WTC11 (cell line): Measurements from ENCODE around the gene NUDT3. TPM values are rescaled to one million over a fixed set of nuclear protein-coding genes. Genes with fewer than 3 reads are reported as not detected.

ENCODE experiments used
- ATAC-seq: fragments of 200-7000 bp; cut with Tn5 transposase; 2 replicates; pipeline ENCODE4 v1.10.0; 2021; ENCODE audit warnings: mild to moderate bottlenecking, moderate library complexity
- CTCF ChIA-PET: fragments of 300-600 bp; sonication (Branson Sonifier 250); formaldehyde crosslinking; loops from one replicate; lab custom pipeline; 2021; ENCODE audit warnings: antibody characterized with exemption; lab: Charles Lee
- POLR2A ChIA-PET: fragments of 350-600 bp; sonication (Branson Sonifier 250); formaldehyde crosslinking; loops from one replicate; lab custom pipeline; 2021; ENCODE audit warnings: antibody characterized with exemption; lab: Charles Lee
- DNase-seq: peaks from one replicate; pipeline ENCODE4 v3.0.0; 2021; ENCODE audit warnings: low spot score
- H3K27ac Mint-ChIP-seq: 2 replicates; pipeline ENCODE4 v1.8.0; 2021; ENCODE audit warnings: mixed read lengths
- H3K27me3 Mint-ChIP-seq: 2 replicates; pipeline ENCODE4 v1.8.0; 2021; ENCODE audit warnings: low read depth, mild to moderate bottlenecking, moderate library complexity, mixed read lengths
- H3K36me3 Mint-ChIP-seq: 2 replicates; pipeline ENCODE4 v1.8.0; 2021; ENCODE audit warnings: mixed read lengths
- H3K4me1 Mint-ChIP-seq: 2 replicates; pipeline ENCODE4 v1.8.0; 2022; ENCODE audit warnings: mixed read lengths
- H3K4me3 Mint-ChIP-seq: 2 replicates; pipeline ENCODE4 v1.8.0; 2021; ENCODE audit warnings: mild to moderate bottlenecking, moderate library complexity, mixed read lengths
- H3K9me3 Mint-ChIP-seq: 2 replicates; pipeline ENCODE4 v1.8.0; 2021; ENCODE audit warnings: mixed read lengths
- ATF1 ChIP-seq: sonication (generic); formaldehyde crosslinking; IDR thresholded peaks from 2 replicates; pipeline ENCODE4 v1.8.1; 2023; ENCODE audit warnings: mild to moderate bottlenecking, moderate library complexity, missing genetic modification reagents
- CBFB ChIP-seq: sonication (generic); formaldehyde crosslinking; IDR thresholded peaks from 2 replicates; pipeline ENCODE4 v1.8.1; 2022; ENCODE audit warnings: mild to moderate bottlenecking, low read depth, missing genetic modification reagents
- FOXP4 ChIP-seq: sonication (generic); formaldehyde crosslinking; IDR thresholded peaks from 2 replicates; pipeline ENCODE4 v1.8.0; 2022; ENCODE audit warnings: mild to moderate bottlenecking, missing genetic modification reagents
- JAZF1 ChIP-seq: fragments of 250-450 bp; sonication (Bioruptor Pico); IDR thresholded peaks from 2 replicates; pipeline ENCODE4 v1.9.0; 2021; ENCODE audit warnings: moderate library complexity, mild to moderate bottlenecking, inconsistent platforms
- KAT7 ChIP-seq: sonication (generic); formaldehyde crosslinking; IDR thresholded peaks from 2 replicates; pipeline ENCODE4 v1.8.1; 2023; ENCODE audit warnings: missing genetic modification reagents, mild to moderate bottlenecking, borderline replicate concordance
- OVOL2 ChIP-seq: fragments of 250-450 bp; sonication (Bioruptor Pico); IDR thresholded peaks from 2 replicates; pipeline ENCODE4 v1.9.0; 2021; ENCODE audit warnings: mild to moderate bottlenecking, borderline replicate concordance
- PRDM15 ChIP-seq: sonication (generic); formaldehyde crosslinking; IDR thresholded peaks from 2 replicates; pipeline ENCODE4 v1.8.0; 2022; ENCODE audit warnings: missing genetic modification reagents
- PRRX2 ChIP-seq: fragments of 250-450 bp; sonication (Bioruptor Pico); IDR thresholded peaks from 2 replicates; pipeline ENCODE4 v1.8.0; 2021; ENCODE audit warnings: mild to moderate bottlenecking
- SOX15 ChIP-seq: fragments of 250-450 bp; sonication (Bioruptor Pico); IDR thresholded peaks from 2 replicates; pipeline ENCODE4 v1.9.0; 2021; ENCODE audit warnings: mild to moderate bottlenecking
- TP53 ChIP-seq: sonication (generic); formaldehyde crosslinking; IDR thresholded peaks from 2 replicates; pipeline ENCODE4 v1.8.1; 2023; ENCODE audit warnings: mild to moderate bottlenecking, missing genetic modification reagents
- ZMAT4 ChIP-seq: fragments of 250-450 bp; sonication (Bioruptor Pico); IDR thresholded peaks from 2 replicates; pipeline ENCODE4 v1.9.0; 2021; ENCODE audit warnings: mild to moderate bottlenecking
- ZNF138 ChIP-seq: sonication (generic); formaldehyde crosslinking; conservative IDR thresholded peaks from 2 replicates; pipeline ENCODE4 v1.8.1; 2022; ENCODE audit warnings: mild to moderate bottlenecking, moderate library complexity, missing genetic modification reagents
- ZNF219 ChIP-seq: sonication (generic); formaldehyde crosslinking; IDR thresholded peaks from 2 replicates; pipeline ENCODE4 v1.8.0; 2023; ENCODE audit warnings: missing genetic modification reagents, mild to moderate bottlenecking, borderline replicate concordance
- ZNF263 ChIP-seq: sonication (generic); formaldehyde crosslinking; IDR thresholded peaks from 2 replicates; pipeline ENCODE4 v1.8.1; 2022; ENCODE audit warnings: low read depth, mild to moderate bottlenecking, moderate library complexity, missing genetic modification reagents
- ZNF396 ChIP-seq: fragments of 250-450 bp; sonication (Bioruptor Pico); IDR thresholded peaks from 2 replicates; pipeline ENCODE4 v1.8.0; 2021; ENCODE audit warnings: mild to moderate bottlenecking, moderate library complexity, borderline replicate concordance
- ZNF671 ChIP-seq: fragments of 250-450 bp; sonication (Bioruptor Pico); IDR thresholded peaks from 2 replicates; pipeline ENCODE4 v1.8.0; 2021; ENCODE audit warnings: mild to moderate bottlenecking
- total RNA-seq: library from RNA; stranded (reverse); gene quantifications from 3 replicates; pipeline ENCODE4 v1.2.3, GENCODE V29; 2021
- TF ChIP-seq, protein P1 (sequence below): sonication (generic); formaldehyde crosslinking; IDR thresholded peaks from 2 replicates; pipeline ENCODE4 v1.8.0; 2022; ENCODE audit warnings: mild to moderate bottlenecking, missing genetic modification reagents
- TF ChIP-seq, protein P2 (sequence below): fragments of 250-450 bp; sonication (Bioruptor Pico); conservative IDR thresholded peaks from 2 replicates; pipeline ENCODE4 v1.9.0; 2021; ENCODE audit warnings: mild to moderate bottlenecking

Gene NUDT3
- total RNA-seq, 1 experiment from 2014 or later: 30.0 TPM

- H3K27ac Mint-ChIP-seq: peak overlapping the region; percentile 90
- CTCF ChIA-PET: no interaction called here
- H3K27me3 Mint-ChIP-seq: no peaks in the 10 kb centered on the region
These were observed 150.9 kb downstream of the NUDT3 start for GRCh38 chr6:34241351-34242215.

DNA sequence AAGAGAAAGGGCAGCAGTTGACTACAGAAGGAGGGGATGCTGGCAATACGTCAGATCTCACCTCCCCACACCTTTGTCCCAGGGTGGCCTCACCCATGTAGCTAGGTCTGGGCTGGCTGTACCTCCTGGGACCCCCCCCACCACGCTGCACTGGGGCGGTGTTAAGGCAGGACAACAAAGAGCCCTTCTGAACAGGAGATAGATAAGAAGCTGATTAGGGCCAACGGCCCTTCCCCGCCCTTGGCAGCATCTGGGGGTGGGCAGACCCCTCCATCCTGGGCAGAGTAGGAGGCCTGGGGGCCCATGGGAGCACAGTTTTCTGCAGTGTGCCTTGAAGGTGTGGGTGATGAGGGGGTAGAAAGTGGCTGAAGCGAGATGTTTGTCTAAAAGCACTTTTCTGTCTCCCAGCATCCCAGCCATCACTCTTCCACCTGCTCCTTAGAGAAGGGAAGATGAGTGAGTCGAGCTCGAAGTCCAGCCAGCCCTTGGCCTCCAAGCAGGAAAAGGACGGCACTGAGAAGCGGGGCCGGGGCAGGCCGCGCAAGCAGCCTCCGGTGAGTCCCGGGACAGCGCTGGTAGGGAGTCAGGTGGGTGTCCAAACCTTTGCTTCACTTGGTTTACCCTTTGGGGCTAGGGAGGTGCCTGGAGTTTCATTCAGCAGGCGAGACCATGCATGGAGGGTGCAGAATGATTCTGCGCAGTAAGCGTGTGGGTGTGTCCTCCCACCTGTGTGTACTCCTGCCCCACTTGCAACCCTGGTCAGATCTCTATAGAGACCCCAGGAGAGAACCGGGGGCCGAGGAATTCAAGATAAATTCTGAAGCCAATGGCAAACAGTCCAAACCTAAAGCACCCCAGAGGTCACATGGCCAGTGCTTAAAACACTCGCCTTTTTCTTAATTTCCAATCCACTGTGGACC lies 151.9 kb downstream of the NUDT3 start:
- peaks cover 62% of the 10 kb centered on the region for H3K36me3 Mint-ChIP-seq
- H3K9me3 Mint-ChIP-seq: no peaks in the 10 kb centered on the region
- peak overlapping the region; percentile 92 for H3K4me3 Mint-ChIP-seq
- peak overlapping the region; percentile 95 for H3K27ac Mint-ChIP-seq
- ChIA-PET CTCF (interaction anchor here (1.2 to 1.7 kb wide), 2 partner anchors 14 to 44 kb away, joined by 3 to 14 read pairs; no protein-coding TSS in a partner anchor), POLR2A (no interaction called here)
- DNase-seq: peak; percentile 10
- TF ChIP-seq ZNF671 (CRISPR knock-in tag) (no peak), FOXP4 (CRISPR knock-in tag) (no peak), JAZF1 (CRISPR knock-in tag) (no peak), CBFB (no peak)
- TF ChIP-seq, protein P1, sequence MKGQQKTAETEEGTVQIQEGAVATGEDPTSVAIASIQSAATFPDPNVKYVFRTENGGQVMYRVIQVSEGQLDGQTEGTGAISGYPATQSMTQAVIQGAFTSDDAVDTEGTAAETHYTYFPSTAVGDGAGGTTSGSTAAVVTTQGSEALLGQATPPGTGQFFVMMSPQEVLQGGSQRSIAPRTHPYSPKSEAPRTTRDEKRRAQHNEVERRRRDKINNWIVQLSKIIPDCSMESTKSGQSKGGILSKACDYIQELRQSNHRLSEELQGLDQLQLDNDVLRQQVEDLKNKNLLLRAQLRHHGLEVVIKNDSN: 0 out of 2 replicates have a peak, but pooled peaks have one; percentile 18
- TF ChIP-seq, all 79 proteins: peak for 1
- no peaks in the 10 kb centered on the region for H3K27me3 Mint-ChIP-seq
- peaks cover 63% of the 10 kb centered on the region for H3K4me1 Mint-ChIP-seq
- no peak for ATAC-seq

More at GRCh38 chr6:34241351-34242215, 150.9 kb downstream of the NUDT3 start:
- TF ChIP-seq ZMAT4 (CRISPR knock-in tag): no peak
- TF ChIP-seq, protein P1: 0 out of 2 replicates have a peak, but pooled peaks have one; percentile 3
- Mint-ChIP-seq H3K4me3 (peak overlapping the region; percentile 45), H3K9me3 (no peaks in the 10 kb centered on the region), H3K4me1 (peaks cover 72% of the 10 kb centered on the region), H3K36me3 (peaks cover 65% of the 10 kb centered on the region)
- POLR2A ChIA-PET: no interaction called here
- DNase-seq (no peak), ATAC-seq (no peak)

DNA sequence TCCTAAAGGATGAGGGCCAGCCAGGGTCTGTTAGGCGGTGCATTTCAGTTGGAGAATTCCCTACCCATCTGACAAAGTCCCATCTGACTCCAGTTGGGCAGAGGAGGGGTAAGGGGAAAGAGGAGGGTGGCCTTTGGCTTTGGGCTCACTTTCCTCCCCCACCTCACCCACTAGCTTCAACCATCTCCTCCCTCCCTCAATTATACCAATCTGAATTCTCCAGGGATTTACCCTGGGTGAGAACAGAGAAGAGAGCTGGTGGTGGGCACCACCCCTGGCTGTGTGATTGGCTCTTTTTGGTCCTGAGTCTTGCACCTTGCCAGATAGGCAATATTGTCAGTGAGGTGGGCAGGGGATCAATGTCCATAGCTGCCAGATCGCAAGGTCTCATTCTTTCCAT lies 152.6 kb downstream of the NUDT3 start:
- Mint-ChIP-seq H3K4me1 (peaks cover 58% of the 10 kb centered on the region), H3K9me3 (no peaks in the 10 kb centered on the region), H3K27me3 (no peaks in the 10 kb centered on the region), H3K27ac (peak overlapping the region; percentile 95), H3K4me3 (peak overlapping the region; percentile 92), H3K36me3 (peaks cover 55% of the 10 kb centered on the region)
- POLR2A ChIA-PET: no interaction called here
- DNase-seq: no peak
- CTCF ChIA-PET: interaction anchor here (1.2 to 1.7 kb wide), 2 partner anchors 13 to 43 kb away, joined by 3 to 14 read pairs; no protein-coding TSS in a partner anchor
- no peak for ATAC-seq
- TF ChIP-seq ATF1 (CRISPR knock-in tag) (no peak), TP53 (no peak), SOX15 (CRISPR knock-in tag) (no peak), ZNF138 (CRISPR knock-in tag) (no peak), JAZF1 (CRISPR knock-in tag) (no peak), ZNF263 (no peak), OVOL2 (CRISPR knock-in tag) (no peak), PRRX2 (CRISPR knock-in tag) (no peak), KAT7 (CRISPR knock-in tag) (no peak), PRDM15 (no peak), ZNF219 (CRISPR knock-in tag) (no peak), ZNF396 (CRISPR knock-in tag) (no peak)
- TF ChIP-seq, protein P2, sequence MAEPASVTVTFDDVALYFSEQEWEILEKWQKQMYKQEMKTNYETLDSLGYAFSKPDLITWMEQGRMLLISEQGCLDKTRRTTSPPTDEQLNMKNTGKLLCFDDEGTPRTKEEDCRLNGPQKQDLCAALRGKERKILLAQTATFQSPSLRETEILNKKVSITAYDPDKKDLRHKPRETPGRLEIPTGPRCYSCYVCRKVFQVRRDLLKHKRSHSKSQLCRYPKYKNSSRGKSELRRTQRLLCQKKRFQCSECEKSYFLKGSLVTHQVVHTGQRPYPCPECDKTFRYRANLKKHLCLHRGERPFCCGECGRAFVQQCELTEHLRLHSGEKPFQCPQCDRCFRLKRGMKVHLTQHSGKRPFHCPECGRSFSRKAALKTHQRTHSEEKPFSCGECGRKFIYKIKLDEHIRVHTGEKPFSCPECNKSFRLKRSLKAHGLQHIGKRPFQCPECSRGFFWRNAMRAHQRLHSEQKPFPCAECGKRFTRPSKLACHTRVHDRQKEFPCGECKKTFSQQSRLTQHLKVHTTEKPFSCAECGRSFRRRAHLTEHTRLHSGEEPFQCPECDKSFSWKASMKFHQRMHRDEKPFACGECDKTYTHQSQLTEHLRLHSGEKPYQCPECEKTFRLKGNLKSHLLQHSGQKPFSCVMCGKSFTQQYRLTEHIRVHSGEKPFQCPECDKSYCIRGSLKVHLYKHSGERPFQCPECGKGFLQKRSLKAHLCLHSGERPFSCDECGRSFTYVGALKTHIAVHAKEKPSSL: no peak
